MV-4-11 (cell line): ENCODE measurements around the gene PFDN6.
"Not testable (repeated sequence)": the region's sequence is repeated elsewhere in the genome, so short reads cannot be mapped to it uniquely, and the experiment has no call there.

Experiments
- DNase-seq: peaks from one replicate; lab custom pipeline; 2025; lab: John Stamatoyannopoulos, UW

Gene PFDN6

GRCh38 chr6:33288921-33289783, at the start of gene PFDN6, which contains the start of gene WDR46:
Gene PFDN6, plus strand, starts transcription at chr6:33289601. Its CDS starts 256 bp downstream, at chr6:33289857.
Gene WDR46, minus strand, starts transcription at chr6:33289239. Its CDS starts 69 bp downstream, at chr6:33289170.
- DNase-seq, result peak; percentile 94

DNA sequence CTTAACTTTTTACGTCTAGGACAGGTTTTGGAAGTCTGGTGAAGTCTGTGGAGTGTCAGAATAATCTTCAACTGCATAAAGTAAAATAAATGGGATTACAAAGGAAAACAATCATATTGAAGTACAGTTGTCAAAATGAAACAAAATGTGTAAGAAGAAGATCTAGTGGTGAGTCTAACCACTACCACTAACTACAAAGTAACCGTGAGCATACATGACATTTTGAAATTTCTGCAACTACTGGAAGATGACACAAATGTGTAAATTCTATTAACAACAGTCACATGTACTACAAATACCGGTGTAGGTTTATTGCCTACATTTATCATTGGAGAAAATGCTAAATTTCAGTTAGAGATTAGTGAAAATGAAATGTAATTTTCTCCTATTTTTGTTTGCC, 47.4 kb upstream of the PFDN6 start:
- peak; percentile 26 for DNase-seq

DNA sequence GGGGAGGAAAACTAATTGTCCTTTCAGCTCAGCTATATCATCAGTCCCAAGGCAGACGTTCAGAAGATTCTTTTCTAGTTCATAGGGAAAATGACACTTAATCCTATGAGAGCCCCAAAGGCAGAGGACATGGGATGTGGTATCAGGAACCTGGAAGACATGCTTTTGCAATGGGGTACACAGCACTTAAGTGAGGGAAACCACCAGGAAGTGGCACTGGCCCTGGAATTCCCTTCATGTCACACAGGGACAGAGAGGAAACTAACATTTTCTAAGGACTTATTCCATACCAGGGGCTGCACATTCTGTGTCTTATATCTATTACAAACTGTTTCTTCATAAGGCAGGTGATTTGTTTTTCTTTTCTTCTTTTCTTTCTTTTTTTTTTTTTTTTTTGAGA, 45.9 kb upstream of the PFDN6 start:
- no peak for DNase-seq

- DNase-seq, result peak; percentile 76
Observed at GRCh38 chr6:33247977-33248642, 41.3 kb upstream of the PFDN6 start.

- DNase-seq, result no peak
Observed at GRCh38 chr6:33248643-33248931, 40.8 kb upstream of the PFDN6 start.

DNA sequence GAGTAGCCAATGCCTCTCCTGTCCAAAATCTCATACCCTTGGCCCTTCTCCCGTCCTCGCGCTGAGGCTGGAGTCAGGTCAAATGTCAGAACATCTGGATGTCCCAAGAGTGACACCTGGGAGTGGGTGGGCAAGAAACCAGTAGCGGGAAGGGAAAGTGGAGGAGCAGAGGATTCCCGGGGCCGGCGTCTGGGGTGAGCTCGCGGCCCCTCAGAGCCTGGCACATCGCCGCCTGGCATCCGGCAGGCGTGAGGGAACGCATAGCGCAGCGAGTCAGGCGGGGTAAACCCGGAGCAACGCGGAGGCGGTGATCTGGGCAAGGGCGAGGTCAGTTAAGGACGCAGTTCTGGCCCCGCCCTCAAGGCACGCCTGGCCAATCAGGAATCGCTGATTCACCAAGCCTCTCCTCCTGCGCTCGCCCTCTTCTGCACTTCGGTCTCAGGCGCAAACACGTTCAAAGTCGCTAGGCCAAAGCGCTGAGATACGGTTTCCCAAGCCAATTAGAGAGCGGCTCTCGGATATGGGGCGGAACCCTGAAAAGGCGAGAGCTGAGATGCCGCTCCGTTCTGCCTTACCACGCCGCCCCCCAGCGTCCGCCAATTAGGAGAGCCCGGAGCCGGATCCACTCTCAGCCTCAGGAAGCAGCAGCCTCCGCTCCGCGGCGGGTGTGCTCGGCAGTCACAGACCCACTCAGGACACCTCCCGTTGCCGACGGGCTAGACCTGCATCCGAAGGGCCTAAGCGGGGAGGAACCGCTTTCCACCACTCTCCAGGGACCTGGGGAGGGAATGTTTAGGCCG, 40.3 kb upstream of the PFDN6 start:
- DNase-seq, result peak; percentile 99

GRCh38 chr6:33249732-33250630, 39.4 kb upstream of the PFDN6 start:
- DNase-seq, result no peak

GRCh38 chr6:33250731-33251130, 38.7 kb upstream of the PFDN6 start:
- no peak for DNase-seq

DNA sequence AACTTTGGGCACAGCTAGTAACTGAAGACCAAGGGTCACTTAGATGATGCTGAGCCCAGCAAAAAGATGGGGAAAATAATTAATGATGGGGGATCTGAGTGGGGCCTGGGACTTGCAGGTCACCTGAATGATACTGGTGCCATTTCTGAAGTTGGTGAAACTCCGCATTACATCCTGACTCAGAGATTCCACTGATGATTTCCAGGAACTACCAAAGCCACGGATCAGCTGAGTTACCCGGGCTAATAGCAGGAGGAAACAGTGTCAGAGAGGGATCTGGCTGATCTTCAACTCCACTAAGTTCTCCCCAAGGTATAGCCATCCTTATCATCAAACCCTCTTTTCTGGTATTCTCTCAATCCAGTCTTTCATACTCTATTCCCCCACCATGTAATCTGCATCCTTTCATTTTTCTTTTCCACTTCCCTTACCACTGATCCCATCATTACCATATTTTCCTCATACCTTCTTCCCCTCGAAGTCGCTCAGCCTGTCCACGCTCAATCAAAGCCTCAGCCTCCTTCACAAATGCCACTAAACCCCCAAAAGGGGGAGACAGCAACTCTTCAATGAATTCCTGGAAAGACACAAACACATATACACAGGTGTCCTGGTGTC, 37.9 kb upstream of the PFDN6 start:
- DNase-seq, result no peak

GRCh38 chr6:33252759-33253158, 36.6 kb upstream of the PFDN6 start:
- no peak for DNase-seq

- DNase-seq, result no peak
Observed at GRCh38 chr6:33254591-33254990, 34.8 kb upstream of the PFDN6 start.

DNA sequence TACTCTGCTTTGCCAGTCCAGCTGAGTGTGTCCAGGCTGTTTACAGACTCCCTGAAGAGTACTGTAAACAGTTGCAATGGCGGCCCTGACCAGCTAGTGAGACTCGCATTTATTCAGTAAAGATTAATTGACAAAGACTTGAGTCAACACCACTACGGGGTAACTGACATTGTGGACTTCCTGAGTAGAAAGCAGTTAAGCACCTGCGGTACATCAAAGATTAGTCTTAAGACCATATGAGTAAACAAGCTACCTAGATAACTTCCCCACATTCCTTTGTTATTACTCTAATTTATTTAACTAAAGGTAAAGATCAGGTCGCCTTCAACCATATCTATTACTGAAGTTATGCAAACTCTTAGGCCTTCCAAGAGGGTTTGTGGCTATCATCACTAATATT, 30.4 kb upstream of the PFDN6 start:
- DNase-seq, result no peak

DNA sequence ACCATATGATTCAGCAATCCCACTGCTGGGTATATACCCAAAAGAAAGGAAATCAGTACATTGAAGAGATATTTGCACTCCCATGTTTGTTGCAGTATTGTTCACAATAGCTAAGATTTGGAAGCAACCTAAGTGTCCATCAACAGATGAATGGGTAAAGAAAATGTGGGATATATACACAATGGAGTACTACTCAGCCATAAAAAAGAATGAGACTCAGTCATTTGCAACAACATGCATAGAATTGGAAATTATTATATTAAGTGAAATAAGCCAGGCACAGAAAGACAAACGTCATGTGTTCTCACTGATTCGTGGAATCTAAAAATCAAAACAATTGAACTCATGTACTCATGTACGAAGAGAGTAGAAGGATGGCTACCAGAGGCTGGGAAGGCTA, 26.9 kb upstream of the PFDN6 start:
- not testable (repeated sequence) for DNase-seq

GRCh38 chr6:33264015-33264414, 25.4 kb upstream of the PFDN6 start:
- no peak for DNase-seq

GRCh38 chr6:33271117-33271467, 18.3 kb upstream of the PFDN6 start:
- DNase-seq, result peak; percentile 35

GRCh38 chr6:33271468-33272274, 17.7 kb upstream of the PFDN6 start, which contains the start of the genes RPS18 and VPS52:
Gene RPS18, plus strand, starts transcription at chr6:33272075. Its CDS starts 45 bp downstream, at chr6:33272120.
Gene VPS52, minus strand, starts transcription at chr6:33271876. Its CDS starts 201 bp downstream, at chr6:33271675.
- DNase-seq, result peak; percentile 98

- no peak for DNase-seq
Observed at GRCh38 chr6:33272275-33273128, 16.9 kb upstream of the PFDN6 start.

- no peak for DNase-seq
Observed at GRCh38 chr6:33273129-33273923, 16.1 kb upstream of the PFDN6 start.
